Activated CD8-positive, alpha-beta memory T cell treated with anti-CD3 and anti-CD28 coated beads for 24 hours (primary cell): Measurements from ENCODE around the gene ADI1.
A peak's percentile ranks its signal among the peaks of the same experiment; 100 is the strongest.

Experiments used
- DNase-seq: peaks from one replicate; pipeline ENCODE4 v3.0.0-alpha.2; 2020

ADI1 gene

GRCh38 chr2:3519255-3520205 is at the start of gene ADI1:
Gene ADI1, minus strand, starts transcription at chr2:3519531. Its CDS starts 44 bp downstream, at chr2:3519487.
- DNase-seq, result peak; percentile 91

GRCh38 chr2:3566806-3567205 is 47.5 kb upstream of the ADI1 start:
- DNase-seq, result no peak

GRCh38 chr2:3565117-3565516 is 45.8 kb upstream of the ADI1 start:
- no peak for DNase-seq

GRCh38 chr2:3563521-3563976 is 44.2 kb upstream of the ADI1 start:
- DNase-seq, result no peak

GRCh38 chr2:3558205-3559014 is 39.1 kb upstream of the ADI1 start, which contains the start of gene RNASEH1:
Gene RNASEH1, minus strand, starts transcription at chr2:3558333. Its CDS starts 73 bp downstream, at chr2:3558260.
- peak; percentile 100 for DNase-seq

GRCh38 chr2:3557639-3558204 is 38.4 kb upstream of the ADI1 start:
- no peak for DNase-seq

GRCh38 chr2:3553946-3554345 is 34.6 kb upstream of the ADI1 start:
- no peak for DNase-seq

GRCh38 chr2:3547915-3548314 is 28.6 kb upstream of the ADI1 start:
- DNase-seq, result no peak

- no peak for DNase-seq
Observed at GRCh38 chr2:3545788-3546478, 26.6 kb upstream of the ADI1 start.

GRCh38 chr2:3543023-3543683 is 23.8 kb upstream of the ADI1 start:
- DNase-seq, result no peak

GRCh38 chr2:3542107-3542506 is 22.8 kb upstream of the ADI1 start:
- DNase-seq, result no peak

- no peak for DNase-seq
Observed at GRCh38 chr2:3539836-3540235, 20.5 kb upstream of the ADI1 start.

- DNase-seq, result no peak
Observed at GRCh38 chr2:3536682-3537632, 17.6 kb upstream of the ADI1 start.

- no peak for DNase-seq
Observed at GRCh38 chr2:3535794-3536681, 16.7 kb upstream of the ADI1 start.

GRCh38 chr2:3535467-3535793 is 16.1 kb upstream of the ADI1 start:
- no peak for DNase-seq

GRCh38 chr2:3534251-3534814 is 15.0 kb upstream of the ADI1 start:
- no peak for DNase-seq

GRCh38 chr2:3533836-3534235 is 14.5 kb upstream of the ADI1 start:
- DNase-seq, result no peak

GRCh38 chr2:3532941-3533340 is 13.6 kb upstream of the ADI1 start:
- no peak for DNase-seq

GRCh38 chr2:3529316-3530025 is 10.1 kb upstream of the ADI1 start:
- peak; percentile 24 for DNase-seq
